ENCODE measurements around the gene TAB2.

TAB2 gene

GRCh38 chr6:149357726-149358538 is 40.4 kb downstream of the TAB2 start:
- TF ChIP-seq, protein P1, sequence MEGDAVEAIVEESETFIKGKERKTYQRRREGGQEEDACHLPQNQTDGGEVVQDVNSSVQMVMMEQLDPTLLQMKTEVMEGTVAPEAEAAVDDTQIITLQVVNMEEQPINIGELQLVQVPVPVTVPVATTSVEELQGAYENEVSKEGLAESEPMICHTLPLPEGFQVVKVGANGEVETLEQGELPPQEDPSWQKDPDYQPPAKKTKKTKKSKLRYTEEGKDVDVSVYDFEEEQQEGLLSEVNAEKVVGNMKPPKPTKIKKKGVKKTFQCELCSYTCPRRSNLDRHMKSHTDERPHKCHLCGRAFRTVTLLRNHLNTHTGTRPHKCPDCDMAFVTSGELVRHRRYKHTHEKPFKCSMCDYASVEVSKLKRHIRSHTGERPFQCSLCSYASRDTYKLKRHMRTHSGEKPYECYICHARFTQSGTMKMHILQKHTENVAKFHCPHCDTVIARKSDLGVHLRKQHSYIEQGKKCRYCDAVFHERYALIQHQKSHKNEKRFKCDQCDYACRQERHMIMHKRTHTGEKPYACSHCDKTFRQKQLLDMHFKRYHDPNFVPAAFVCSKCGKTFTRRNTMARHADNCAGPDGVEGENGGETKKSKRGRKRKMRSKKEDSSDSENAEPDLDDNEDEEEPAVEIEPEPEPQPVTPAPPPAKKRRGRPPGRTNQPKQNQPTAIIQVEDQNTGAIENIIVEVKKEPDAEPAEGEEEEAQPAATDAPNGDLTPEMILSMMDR (IDR thresholded peaks at IDR 0.05; ENCODE audit: extremely low read depth, insufficient read depth, missing control alignments): no peak
- in situ Hi-C loops (cut with MboI; ENCODE audit: low pct_unique_long_range_greater_than_20kb, low sequenced_read_pairs, unreplicated experiment): no loop called here
- DNase-seq (ENCODE audit: low spot score): no peak

- TF ChIP-seq, protein P1 (IDR thresholded peaks at IDR 0.05; ENCODE audit: extremely low read depth, insufficient read depth, missing control alignments): no peak
- DNase-seq (ENCODE audit: low spot score): no peak
- in situ Hi-C loops (cut with MboI; ENCODE audit: low pct_unique_long_range_greater_than_20kb, low sequenced_read_pairs, unreplicated experiment): no loop called here
Observed at GRCh38 chr6:149359440-149359839, 41.9 kb downstream of the TAB2 start.

DNA sequence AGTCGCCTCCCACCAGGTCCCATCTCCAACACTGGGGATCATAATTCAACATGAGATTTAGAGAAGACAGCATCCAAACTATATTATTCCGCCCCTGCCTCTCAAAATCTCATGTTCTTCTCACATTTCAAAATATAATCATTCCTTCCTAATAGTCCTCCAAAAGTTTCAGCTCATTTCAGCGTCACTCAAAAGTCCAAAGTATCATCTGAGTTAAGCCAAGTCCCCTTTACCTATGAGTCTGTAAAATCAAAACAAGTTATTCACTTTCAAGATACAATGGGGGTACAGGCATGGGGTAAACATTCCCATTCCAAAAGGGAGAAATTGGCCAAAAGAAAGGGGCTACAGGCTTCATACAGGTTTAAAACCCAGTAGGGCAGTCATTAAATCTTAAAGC is 43.0 kb downstream of the TAB2 start:
- in situ Hi-C loops (cut with MboI; ENCODE audit: low pct_unique_long_range_greater_than_20kb, low sequenced_read_pairs, unreplicated experiment): no loop called here
- TF ChIP-seq, protein P1 (IDR thresholded peaks at IDR 0.05; ENCODE audit: extremely low read depth, insufficient read depth, missing control alignments): no peak
- DNase-seq (ENCODE audit: low spot score): no peak

DNA sequence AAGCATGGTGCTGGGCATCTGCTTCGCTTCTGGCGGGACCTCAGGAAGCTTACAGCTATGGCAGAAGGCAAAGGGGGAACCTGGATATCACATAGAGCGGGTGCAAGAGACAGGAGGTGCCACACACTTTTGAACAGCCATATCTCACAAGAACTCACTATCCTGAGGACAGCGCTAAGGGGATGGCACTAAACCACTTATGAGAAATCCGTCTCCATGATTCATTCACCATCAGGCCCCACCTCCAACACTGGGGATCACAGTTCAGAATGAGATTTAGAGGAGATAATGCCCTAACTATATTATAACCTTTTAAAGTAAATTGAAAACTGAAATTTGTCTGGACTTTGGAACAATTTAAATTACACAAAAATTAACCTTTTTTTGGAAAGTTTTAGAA is 44.8 kb downstream of the TAB2 start:
- no peak for DNase-seq (ENCODE audit: low spot score)
- TF ChIP-seq, protein P1 (IDR thresholded peaks at IDR 0.05; ENCODE audit: extremely low read depth, insufficient read depth, missing control alignments): no peak
- in situ Hi-C loops (cut with MboI; ENCODE audit: low pct_unique_long_range_greater_than_20kb, low sequenced_read_pairs, unreplicated experiment): no loop called here

- DNase-seq (ENCODE audit: low spot score): no peak
- in situ Hi-C loops (cut with MboI; ENCODE audit: low pct_unique_long_range_greater_than_20kb, low sequenced_read_pairs, unreplicated experiment): no loop called here
- TF ChIP-seq, protein P1 (IDR thresholded peaks at IDR 0.05; ENCODE audit: extremely low read depth, insufficient read depth, missing control alignments): no peak
Observed at GRCh38 chr6:149363154-149363553, 45.6 kb downstream of the TAB2 start.

DNA sequence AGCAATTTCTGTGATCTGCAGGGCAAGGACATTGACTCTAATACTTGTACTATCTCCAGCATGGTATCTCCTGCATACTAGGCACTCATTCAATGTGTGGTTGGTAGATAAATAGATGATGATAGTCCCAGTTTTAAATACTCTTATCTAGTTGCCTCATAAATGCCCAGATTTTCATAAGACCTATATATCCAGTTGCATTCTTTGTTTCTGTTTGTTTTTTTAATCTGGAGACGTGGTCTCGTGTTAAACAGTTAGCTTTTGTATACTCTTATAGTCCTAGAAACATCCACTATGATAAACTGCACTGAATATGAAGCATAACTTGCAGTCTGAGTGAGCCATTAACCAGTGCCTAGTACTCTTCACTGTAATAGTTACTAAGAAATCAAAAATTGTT is 47.0 kb downstream of the TAB2 start:
- TF ChIP-seq, protein P1 (IDR thresholded peaks at IDR 0.05; ENCODE audit: extremely low read depth, insufficient read depth, missing control alignments): no peak

More for the DNA sequence above, 47.0 kb downstream of the TAB2 start:
- no peak for DNase-seq (ENCODE audit: low spot score)
- in situ Hi-C loops (cut with MboI; ENCODE audit: low pct_unique_long_range_greater_than_20kb, low sequenced_read_pairs, unreplicated experiment): no loop called here
